C4-2B (cell line): ENCODE measurements around the gene BTBD9.

Experiments
- ZFX ChIP-seq: fragments of 450-650 bp; IDR thresholded peaks from 2 replicates; pipeline ENCODE4 v1.6.1; 2017
- TF ChIP-seq, protein P1 (sequence below): fragments of 450-650 bp; conservative IDR thresholded peaks from 2 replicates; pipeline ENCODE4 v1.5.1; 2017; ENCODE audit warnings: mild to moderate bottlenecking

DNA sequence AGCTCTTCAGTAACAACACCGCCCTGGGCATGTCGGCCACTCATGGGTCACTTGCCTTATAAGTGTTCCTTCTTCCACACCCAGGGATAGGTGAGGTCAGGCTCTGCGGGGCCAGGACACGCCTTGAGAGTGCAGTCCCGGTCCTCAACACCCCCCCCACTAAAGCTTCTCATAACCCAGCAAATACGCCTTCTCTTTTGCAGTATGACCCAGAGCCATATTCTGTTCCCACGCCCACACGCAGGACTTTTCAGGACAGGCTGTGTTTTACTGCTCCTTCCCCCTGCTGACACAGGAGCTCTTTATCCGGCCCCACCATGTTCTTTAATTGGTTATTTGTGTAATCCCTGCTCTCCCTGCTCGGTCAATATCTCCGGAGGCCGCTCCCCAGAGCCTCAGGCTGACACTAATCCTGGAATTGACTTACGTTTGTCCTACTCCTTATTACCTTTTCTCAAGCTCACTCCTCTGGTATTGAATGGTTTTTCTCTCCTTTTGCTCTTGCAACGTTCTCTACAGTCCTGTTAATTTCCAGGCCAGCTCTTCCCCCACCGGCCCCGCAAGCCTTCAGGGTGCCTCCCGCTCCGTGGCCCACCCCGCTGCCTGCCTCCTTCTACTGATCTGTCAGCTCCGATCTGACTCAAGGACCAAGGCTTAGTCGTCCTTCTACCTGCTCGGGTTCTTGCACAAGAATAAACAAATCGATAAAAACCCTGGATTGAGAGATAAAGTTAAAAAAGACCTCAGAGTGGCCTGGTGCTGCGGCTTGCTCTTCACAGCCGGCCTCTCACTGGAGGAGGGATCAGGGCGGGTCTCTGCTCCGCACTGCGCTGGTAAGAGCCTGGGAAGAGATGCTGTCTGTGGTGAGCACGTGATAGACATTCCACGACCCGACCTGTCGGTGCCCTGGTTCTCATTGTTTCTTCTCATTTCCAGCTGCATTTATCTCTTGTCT, 462.7 kb downstream of the BTBD9 start:
- TF ChIP-seq, protein P1, sequence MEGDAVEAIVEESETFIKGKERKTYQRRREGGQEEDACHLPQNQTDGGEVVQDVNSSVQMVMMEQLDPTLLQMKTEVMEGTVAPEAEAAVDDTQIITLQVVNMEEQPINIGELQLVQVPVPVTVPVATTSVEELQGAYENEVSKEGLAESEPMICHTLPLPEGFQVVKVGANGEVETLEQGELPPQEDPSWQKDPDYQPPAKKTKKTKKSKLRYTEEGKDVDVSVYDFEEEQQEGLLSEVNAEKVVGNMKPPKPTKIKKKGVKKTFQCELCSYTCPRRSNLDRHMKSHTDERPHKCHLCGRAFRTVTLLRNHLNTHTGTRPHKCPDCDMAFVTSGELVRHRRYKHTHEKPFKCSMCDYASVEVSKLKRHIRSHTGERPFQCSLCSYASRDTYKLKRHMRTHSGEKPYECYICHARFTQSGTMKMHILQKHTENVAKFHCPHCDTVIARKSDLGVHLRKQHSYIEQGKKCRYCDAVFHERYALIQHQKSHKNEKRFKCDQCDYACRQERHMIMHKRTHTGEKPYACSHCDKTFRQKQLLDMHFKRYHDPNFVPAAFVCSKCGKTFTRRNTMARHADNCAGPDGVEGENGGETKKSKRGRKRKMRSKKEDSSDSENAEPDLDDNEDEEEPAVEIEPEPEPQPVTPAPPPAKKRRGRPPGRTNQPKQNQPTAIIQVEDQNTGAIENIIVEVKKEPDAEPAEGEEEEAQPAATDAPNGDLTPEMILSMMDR, result no peak
- TF ChIP-seq ZFX, result no peak
